Measurements from ENCODE around the gene WDR27. TPM values are rescaled to one million over a fixed set of nuclear protein-coding genes. Genes with fewer than 3 reads are reported as not detected.

Gene WDR27
- polyA plus RNA-seq, 1 experiment, result 28.7 TPM

GRCh38 chr6:169429001-169429400, 272.8 kb downstream of the WDR27 start:
- no peak overlapping the region for H3K4me3 ChIP-seq (ENCODE audit: low read depth, low read length)
- H3K27me3 ChIP-seq (ENCODE audit: control insufficient read depth, insufficient read depth, low read length), result no peaks in the 10 kb centered on the region
- DNase-seq (ENCODE audit: low read depth), result no peak
- no peaks in the 10 kb centered on the region for H3K36me3 ChIP-seq (ENCODE audit: control insufficient read depth, insufficient read depth, low read length)
- no peak for TF ChIP-seq CTCF (IDR thresholded peaks at IDR 0.05; ENCODE audit: insufficient read depth, low read depth, low read length)
- ChIA-PET POLR2A (no interaction called here), CTCF (no interaction called here)

GRCh38 chr6:169428532-169428931, 273.3 kb downstream of the WDR27 start:
- no peak for DNase-seq (ENCODE audit: low read depth)
- H3K4me3 ChIP-seq (ENCODE audit: low read depth, low read length), result no peak overlapping the region
- no peaks in the 10 kb centered on the region for H3K27me3 ChIP-seq (ENCODE audit: control insufficient read depth, insufficient read depth, low read length)
- H3K36me3 ChIP-seq (ENCODE audit: control insufficient read depth, insufficient read depth, low read length), result no peaks in the 10 kb centered on the region
- no peak for TF ChIP-seq CTCF (IDR thresholded peaks at IDR 0.05; ENCODE audit: insufficient read depth, low read depth, low read length)
- POLR2A ChIA-PET, result no interaction called here
- CTCF ChIA-PET, result no interaction called here

GRCh38 chr6:169427856-169428255, 274.0 kb downstream of the WDR27 start:
- Histone ChIP-seq H3K36me3 (ENCODE audit: control insufficient read depth, insufficient read depth, low read length) (no peaks in the 10 kb centered on the region), H3K4me3 (ENCODE audit: low read depth, low read length) (no peak overlapping the region), H3K27me3 (ENCODE audit: control insufficient read depth, insufficient read depth, low read length) (no peaks in the 10 kb centered on the region)
- CTCF ChIA-PET, result no interaction called here
- POLR2A ChIA-PET, result interaction anchor here (0.6 kb wide), 1 partner anchor 26 kb away, joined by 6 read pairs; no protein-coding TSS in a partner anchor
- no peak for DNase-seq (ENCODE audit: low read depth)
- no peak for TF ChIP-seq CTCF (IDR thresholded peaks at IDR 0.05; ENCODE audit: insufficient read depth, low read depth, low read length)

GRCh38 chr6:169426611-169427010, 275.2 kb downstream of the WDR27 start:
- ChIA-PET CTCF (interaction anchor here (1.2 kb wide), 1 partner anchor 16 kb away, joined by 3 read pairs; no protein-coding TSS in a partner anchor), POLR2A (no interaction called here)
- TF ChIP-seq CTCF (IDR thresholded peaks at IDR 0.05; ENCODE audit: insufficient read depth, low read depth, low read length), result no peak
- Histone ChIP-seq H3K27me3 (ENCODE audit: control insufficient read depth, insufficient read depth, low read length) (no peaks in the 10 kb centered on the region), H3K4me3 (ENCODE audit: low read depth, low read length) (no peak overlapping the region), H3K36me3 (ENCODE audit: control insufficient read depth, insufficient read depth, low read length) (no peaks in the 10 kb centered on the region)
- no peak for DNase-seq (ENCODE audit: low read depth)

GRCh38 chr6:169425628-169426370, 276.0 kb downstream of the WDR27 start:
- Histone ChIP-seq H3K27me3 (ENCODE audit: control insufficient read depth, insufficient read depth, low read length) (no peaks in the 10 kb centered on the region), H3K36me3 (ENCODE audit: control insufficient read depth, insufficient read depth, low read length) (no peaks in the 10 kb centered on the region), H3K4me3 (ENCODE audit: low read depth, low read length) (no peak overlapping the region)
- DNase-seq (ENCODE audit: low read depth), result no peak
- ChIA-PET POLR2A (no interaction called here), CTCF (interaction anchor here (1.2 kb wide), 1 partner anchor 15 kb away, joined by 3 read pairs; no protein-coding TSS in a partner anchor)
- TF ChIP-seq CTCF (IDR thresholded peaks at IDR 0.05; ENCODE audit: insufficient read depth, low read depth, low read length), result no peak
